IPS DF 6.9 (cell line): ENCODE measurements around the gene CDH16.

Source experiments
- DNase-seq: peaks from one replicate; pipeline ENCODE4 v3.0.0-alpha.2; 2013; ENCODE audit warnings: low read depth, low spot score
- H3K27ac ChIP-seq: one replicate; pipeline ENCODE4 v1.5.1; 2013; ENCODE audit warnings: low read length, control low read depth
- H3K27me3 ChIP-seq: 2 replicates; pipeline ENCODE4 v1.6.1; 2013; ENCODE audit warnings: mild to moderate bottlenecking, low read length; ENCODE audit not compliant: control insufficient read depth, insufficient read depth
- H3K36me3 ChIP-seq: 2 replicates; pipeline ENCODE4 v1.6.1; 2013; ENCODE audit warnings: low read length; ENCODE audit not compliant: control insufficient read depth, insufficient read depth
- H3K4me1 ChIP-seq: 2 replicates; pipeline ENCODE4 v1.6.1; 2013; ENCODE audit warnings: low read length; ENCODE audit not compliant: control insufficient read depth, insufficient read depth
- H3K4me3 ChIP-seq: 2 replicates; pipeline ENCODE4 v1.5.1; 2013; ENCODE audit warnings: mild to moderate bottlenecking, low read length
- H3K9me3 ChIP-seq: 2 replicates; pipeline ENCODE4 v1.6.1; 2013; ENCODE audit warnings: low read length, inconsistent platforms; ENCODE audit not compliant: control insufficient read depth, insufficient read depth
- WGBS: extraction: QIAGEN DNeasy Blood & Tissue Kit; methylation state at CpG from one replicate; pipeline ENCODE4 v1.1.7; 2013; ENCODE audit warnings: mixed read lengths, missing lambda C conversion rate; ENCODE audit not compliant: insufficient read length, insufficient coverage; 5-methylcytosine and 5-hydroxymethylcytosine counted together

Gene CDH16

GRCh38 chr16:66886321-66886720 is 32.4 kb downstream of the CDH16 start:
- no peak overlapping the region for H3K27ac ChIP-seq
- no CpG with 5 or more reads among the region's 2 CpGs for WGBS
- no peaks in the 10 kb centered on the region for H3K9me3 ChIP-seq
- no peaks in the 10 kb centered on the region for H3K27me3 ChIP-seq
- no peaks in the 10 kb centered on the region for H3K4me1 ChIP-seq
- no peak overlapping the region for H3K4me3 ChIP-seq
- peaks cover 18% of the 10 kb centered on the region for H3K36me3 ChIP-seq
- no peak for DNase-seq

DNA sequence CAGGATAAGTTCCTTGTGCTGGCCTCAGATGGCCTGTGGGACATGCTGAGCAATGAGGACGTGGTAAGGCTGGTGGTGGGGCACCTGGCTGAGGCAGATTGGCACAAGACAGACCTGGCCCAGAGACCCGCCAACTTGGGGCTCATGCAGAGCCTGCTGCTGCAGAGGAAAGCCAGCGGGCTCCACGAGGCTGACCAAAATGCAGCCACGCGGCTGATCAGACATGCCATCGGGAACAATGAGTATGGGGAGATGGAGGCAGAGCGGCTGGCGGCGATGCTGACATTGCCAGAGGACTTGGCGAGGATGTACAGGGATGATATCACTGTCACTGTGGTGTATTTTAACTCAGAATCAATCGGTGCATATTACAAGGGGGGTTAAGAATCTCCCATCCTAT is 33.2 kb downstream of the CDH16 start:
- no CpG with 5 or more reads among the region's 12 CpGs for WGBS
- no peak for DNase-seq
- Histone ChIP-seq H3K27me3 (no peaks in the 10 kb centered on the region), H3K4me1 (no peaks in the 10 kb centered on the region), H3K4me3 (no peak overlapping the region), H3K36me3 (peaks cover 18% of the 10 kb centered on the region), H3K27ac (no peak overlapping the region), H3K9me3 (no peaks in the 10 kb centered on the region)

- no peak overlapping the region for H3K27ac ChIP-seq
- H3K9me3 ChIP-seq: no peaks in the 10 kb centered on the region
- no CpG with 5 or more reads among the region's 3 CpGs for WGBS
- peaks cover 18% of the 10 kb centered on the region for H3K36me3 ChIP-seq
- no peak overlapping the region for H3K4me3 ChIP-seq
- H3K4me1 ChIP-seq: no peaks in the 10 kb centered on the region
- DNase-seq: no peak
- H3K27me3 ChIP-seq: no peaks in the 10 kb centered on the region
Measured at GRCh38 chr16:66882702-66883101, 36.0 kb downstream of the CDH16 start.

- H3K9me3 ChIP-seq: no peaks in the 10 kb centered on the region
- WGBS: no CpG with 5 or more reads among the region's 8 CpGs
- H3K4me3 ChIP-seq: no peak overlapping the region
Measured at GRCh38 chr16:66881964-66882508, 36.6 kb downstream of the CDH16 start.

GRCh38 chr16:66881560-66881959 is 37.1 kb downstream of the CDH16 start:
- no peak for DNase-seq
- no CpG with 5 or more reads among the region's 2 CpGs for WGBS
- Histone ChIP-seq H3K27me3 (no peaks in the 10 kb centered on the region), H3K27ac (no peak overlapping the region), H3K4me1 (no peaks in the 10 kb centered on the region), H3K9me3 (no peaks in the 10 kb centered on the region), H3K4me3 (no peak overlapping the region; the same call in 1 of the 2 replicates), H3K36me3 (peaks cover 15% of the 10 kb centered on the region)

More at GRCh38 chr16:66881964-66882508, 36.6 kb downstream of the CDH16 start:
- Histone ChIP-seq H3K4me1 (no peaks in the 10 kb centered on the region), H3K27me3 (no peaks in the 10 kb centered on the region), H3K27ac (no peak overlapping the region), H3K36me3 (peaks cover 18% of the 10 kb centered on the region)
- no peak for DNase-seq

- H3K27me3 ChIP-seq: no peaks in the 10 kb centered on the region
- peaks cover 15% of the 10 kb centered on the region for H3K36me3 ChIP-seq
- H3K4me1 ChIP-seq: no peaks in the 10 kb centered on the region
- no peak overlapping the region for H3K27ac ChIP-seq
- DNase-seq: no peak
- WGBS: no CpG with 5 or more reads among the region's 23 CpGs
- H3K4me3 ChIP-seq: peak overlapping the region; percentile 80
- no peaks in the 10 kb centered on the region for H3K9me3 ChIP-seq
Measured at GRCh38 chr16:66881014-66881417, 37.7 kb downstream of the CDH16 start.

DNA sequence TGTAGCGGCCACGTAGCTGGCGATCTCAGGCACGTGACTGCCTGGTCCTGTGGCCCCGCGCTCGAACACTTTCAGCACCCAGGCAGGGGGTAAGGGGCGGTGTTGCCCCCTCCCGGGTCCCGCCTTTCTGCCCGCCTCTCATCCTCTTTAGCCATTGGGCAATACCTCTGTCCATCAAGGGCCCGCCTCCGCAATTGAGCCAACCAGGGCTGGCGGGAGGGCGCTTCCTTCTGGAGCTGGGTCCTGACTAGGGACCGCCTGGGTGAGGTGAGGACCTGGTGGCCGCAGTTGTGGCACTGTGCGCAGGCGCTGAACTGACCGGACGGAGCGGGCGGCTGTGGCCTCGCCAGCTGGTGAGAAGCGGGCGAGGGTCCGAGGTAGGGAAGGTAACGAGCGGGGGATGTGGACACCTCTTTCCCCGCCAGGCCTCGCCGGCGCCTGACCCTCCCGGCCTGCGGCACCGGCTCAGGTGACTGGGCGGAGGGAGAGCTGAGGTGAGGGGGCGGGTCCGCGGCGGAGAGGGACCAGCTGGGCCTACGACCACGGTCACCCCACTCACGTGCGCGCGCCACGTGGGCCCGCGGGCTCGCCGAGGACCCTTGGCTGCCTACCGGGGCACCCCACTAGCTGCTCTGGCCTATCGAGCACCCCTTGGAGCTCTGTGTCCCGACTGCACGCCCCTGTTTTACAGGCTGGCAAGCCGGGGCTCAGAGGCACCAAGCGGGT is 38.2 kb downstream of the CDH16 start, which contains the start of gene PDP2:
TSS of gene PDP2 (plus strand) at position 228 of the 726 bp plus-strand sequence. CDS start 3,770 bp downstream, outside the sequence.
- Histone ChIP-seq H3K27me3 (no peaks in the 10 kb centered on the region), H3K4me1 (no peaks in the 10 kb centered on the region), H3K9me3 (no peaks in the 10 kb centered on the region), H3K27ac (no peak within 1 kb of the TSS), H3K36me3 (peaks cover 12% of the 10 kb centered on the region), H3K4me3 (peak within 1 kb of the TSS; percentile 80)
- WGBS: no CpG with 5 or more reads among the region's 58 CpGs
- DNase-seq: peak; percentile 94

DNA sequence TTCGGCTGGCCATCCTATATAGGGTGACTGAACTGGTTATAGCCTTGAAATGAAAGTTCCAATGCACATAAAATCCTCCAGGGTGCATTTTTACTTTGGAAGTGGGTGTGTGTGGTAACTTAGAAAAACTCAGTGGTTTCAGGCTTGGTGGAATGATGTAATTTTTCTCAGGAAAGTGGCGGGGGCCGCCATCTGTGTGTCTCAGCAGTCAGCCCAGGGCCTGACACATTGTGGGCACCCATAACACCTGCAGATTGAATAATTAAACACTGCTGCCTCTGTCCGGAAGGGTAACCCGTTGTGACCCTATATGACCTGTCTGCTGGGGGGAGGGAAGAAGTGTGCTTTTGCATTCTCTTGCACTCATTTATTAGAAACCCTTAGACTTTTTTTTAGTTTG is 40.6 kb downstream of the CDH16 start:
- WGBS: no CpG with 5 or more reads among the region's 5 CpGs
- H3K4me3 ChIP-seq: no peak overlapping the region
- no peaks in the 10 kb centered on the region for H3K27me3 ChIP-seq
- no peak overlapping the region for H3K27ac ChIP-seq
- no peaks in the 10 kb centered on the region for H3K4me1 ChIP-seq
- no peaks in the 10 kb centered on the region for H3K9me3 ChIP-seq
- no peaks in the 10 kb centered on the region for H3K36me3 ChIP-seq
- DNase-seq: no peak

GRCh38 chr16:66874079-66874775 is 44.5 kb downstream of the CDH16 start:
- Histone ChIP-seq H3K27me3 (no peaks in the 10 kb centered on the region), H3K4me3 (no peak overlapping the region), H3K27ac (no peak overlapping the region), H3K36me3 (no peaks in the 10 kb centered on the region), H3K9me3 (no peaks in the 10 kb centered on the region), H3K4me1 (no peaks in the 10 kb centered on the region)
- no peak for DNase-seq
- no CpG with 5 or more reads among the region's 1 CpG for WGBS

DNA sequence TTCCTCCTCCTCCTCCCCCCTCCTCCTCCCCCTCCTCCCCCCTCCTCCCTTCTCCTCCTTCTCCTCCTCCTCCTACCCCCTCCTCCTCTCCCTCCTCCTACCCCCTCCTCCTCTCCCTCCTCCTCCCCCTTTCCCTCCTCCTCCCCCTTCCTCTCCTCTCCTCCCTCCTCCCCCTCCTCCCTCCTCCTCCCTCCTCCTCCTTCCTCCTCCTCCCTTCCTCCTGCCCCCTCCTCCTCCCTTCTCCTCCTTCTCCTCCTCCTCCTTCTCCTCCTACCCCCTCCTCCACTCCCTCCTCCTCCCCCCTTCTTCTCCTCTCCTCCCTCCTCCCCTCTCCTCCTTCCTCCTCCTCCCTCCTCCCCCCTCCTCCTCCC is 45.0 kb downstream of the CDH16 start:
- H3K4me3 ChIP-seq: no peak overlapping the region
- no peaks in the 10 kb centered on the region for H3K27me3 ChIP-seq
- H3K27ac ChIP-seq: no peak overlapping the region
- no peak for DNase-seq
- H3K9me3 ChIP-seq: no peaks in the 10 kb centered on the region
- no peaks in the 10 kb centered on the region for H3K4me1 ChIP-seq
- H3K36me3 ChIP-seq: no peaks in the 10 kb centered on the region
